ENCODE measurements around the gene ATP11A. TPM values are rescaled to one million over a fixed set of nuclear protein-coding genes. Genes with fewer than 3 reads are reported as not detected.

The ATP11A gene
- total and polyA plus RNA-seq, 9 of the 15 experiments (the other 6 are each of a cell fraction or from before 2014, with no cell fraction given), result 0.38 to 34.2 (median 4.2) TPM

DNA sequence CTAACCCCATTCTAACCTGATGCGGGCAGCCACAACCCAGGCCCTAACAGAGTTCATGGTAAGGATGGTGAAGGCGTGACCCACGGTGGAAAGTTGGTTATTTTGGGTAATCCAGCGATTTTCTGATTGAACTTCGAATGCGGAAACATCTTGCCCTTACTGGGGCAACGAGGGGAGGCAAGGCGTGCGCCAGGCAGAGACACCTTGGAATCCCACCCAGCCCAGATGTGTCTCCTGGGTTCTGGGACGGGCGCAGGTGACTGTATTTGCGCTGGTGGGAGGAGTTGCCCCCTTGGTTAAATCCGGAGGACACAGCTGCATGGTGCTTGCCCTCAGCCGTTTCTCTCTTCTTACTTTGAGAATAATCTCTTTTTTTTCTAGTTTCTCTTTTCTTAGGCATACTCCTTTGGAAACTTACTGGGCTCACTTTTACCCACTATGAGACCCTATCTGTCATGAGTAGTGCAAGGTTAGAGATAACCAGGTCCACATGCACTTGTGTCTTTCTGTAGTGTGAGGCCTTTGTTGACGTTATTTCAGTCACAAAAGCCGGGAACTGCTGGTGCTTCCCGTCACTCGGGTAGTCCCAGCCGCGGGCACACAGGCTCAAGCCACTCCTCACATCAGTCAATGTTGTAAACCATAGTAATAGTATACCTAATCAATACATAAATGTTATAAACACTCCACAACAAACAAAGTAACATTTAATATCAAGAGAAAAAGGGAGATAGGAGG, 81.5 kb downstream of the ATP11A start (continued):
- TF ChIP-seq KLF6 (CRISPR knock-in tag; IDR thresholded peaks at IDR 0.05; ENCODE audit: borderline replicate concordance) (no peak), SAFB2 (IDR thresholded peaks at IDR 0.05; ENCODE audit: borderline replicate concordance, low read depth, low read length, severe bottlenecking) (no peak), SP1 (CRISPR knock-in tag; IDR thresholded peaks at IDR 0.05) (no peak), KLF10 (CRISPR knock-in tag; IDR thresholded peaks at IDR 0.05) (no peak), RBM22 (IDR thresholded peaks at IDR 0.05; ENCODE audit: low read depth, low read length, poor library complexity, severe bottlenecking) (no peak), ZBTB1 (CRISPR knock-in tag; IDR thresholded peaks at IDR 0.05; ENCODE audit: borderline replicate concordance, low read depth) (no peak), NCOA1 (IDR thresholded peaks at IDR 0.05; ENCODE audit: low read depth) (no peak), ZNF124 (CRISPR knock-in tag; IDR thresholded peaks at IDR 0.05) (no peak), GTF2E2 (tag; IDR thresholded peaks at IDR 0.05) (no peak), ZNF217 (CRISPR knock-in tag; IDR thresholded peaks at IDR 0.05) (no peak), ZNF583 (CRISPR knock-in tag; IDR thresholded peaks at IDR 0.05) (no peak), ZNF263 (CRISPR knock-in tag; IDR thresholded peaks at IDR 0.05; ENCODE audit: borderline replicate concordance) (no peak), CCAR2 (IDR thresholded peaks at IDR 0.05; ENCODE audit: low read depth, low read length) (no peak)
